Measurements from ENCODE around the gene RPL28. TPM values are rescaled to one million over a fixed set of nuclear protein-coding genes. Genes with fewer than 3 reads are reported as not detected.

The RPL28 gene
- total RNA-seq, 1 experiment from 2014 or later = 2,816 TPM

DNA sequence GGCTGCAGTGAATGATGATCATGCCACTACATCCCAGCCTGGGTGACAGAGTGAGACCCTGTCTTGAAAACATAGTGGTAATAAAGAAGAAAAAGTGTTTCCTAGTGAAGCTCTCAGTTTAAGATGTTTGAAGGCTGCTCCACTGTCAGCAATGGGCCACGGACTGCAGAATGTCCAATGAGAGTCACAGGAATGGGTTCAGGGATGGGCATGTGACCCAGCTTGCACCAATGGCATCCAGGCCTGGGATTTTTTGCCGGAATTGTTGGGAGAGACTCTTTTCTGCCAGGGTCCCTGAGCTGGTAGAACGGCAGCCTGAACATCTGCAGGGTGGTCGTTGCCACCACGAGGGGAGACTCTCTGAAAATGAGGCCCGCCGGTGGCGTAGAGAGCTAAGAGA, 51.1 kb downstream of the RPL28 start:
- intact Hi-C loops (cut with micrococcal nuclease) = no loop called here
- H3K9me3 Mint-ChIP-seq (ENCODE audit: unreplicated experiment) = no peaks in the 10 kb centered on the region
- no peak overlapping the region for H3K4me3 Mint-ChIP-seq (ENCODE audit: unreplicated experiment)
- no peak for DNase-seq (ENCODE audit: unreplicated experiment)
- ChIA-PET POLR2A (interaction anchor here (0.8 to 1.6 kb wide), 7 partner anchors 9 to 51 kb away, joined by 3 to 8 read pairs (median 5); partner anchors contain the start of genes ISOC2, RPL28 and UBE2S), CTCF (interaction anchor here (0.5 to 1.4 kb wide), 8 partner anchors 17 to 887 kb away, joined by 3 to 8 read pairs (median 3); no protein-coding TSS in a partner anchor)
- H3K27me3 Mint-ChIP-seq (ENCODE audit: insufficient read depth, unreplicated experiment) = peaks cover 32% of the 10 kb centered on the region
- no TSS peak for BruUV-seq (replicated peaks)
- no peak overlapping the region for H3K27ac Mint-ChIP-seq (ENCODE audit: low read depth, unreplicated experiment)
- H3K4me1 Mint-ChIP-seq (ENCODE audit: insufficient read depth, unreplicated experiment) = peaks cover 16% of the 10 kb centered on the region
- TF ChIP-seq, protein P1, sequence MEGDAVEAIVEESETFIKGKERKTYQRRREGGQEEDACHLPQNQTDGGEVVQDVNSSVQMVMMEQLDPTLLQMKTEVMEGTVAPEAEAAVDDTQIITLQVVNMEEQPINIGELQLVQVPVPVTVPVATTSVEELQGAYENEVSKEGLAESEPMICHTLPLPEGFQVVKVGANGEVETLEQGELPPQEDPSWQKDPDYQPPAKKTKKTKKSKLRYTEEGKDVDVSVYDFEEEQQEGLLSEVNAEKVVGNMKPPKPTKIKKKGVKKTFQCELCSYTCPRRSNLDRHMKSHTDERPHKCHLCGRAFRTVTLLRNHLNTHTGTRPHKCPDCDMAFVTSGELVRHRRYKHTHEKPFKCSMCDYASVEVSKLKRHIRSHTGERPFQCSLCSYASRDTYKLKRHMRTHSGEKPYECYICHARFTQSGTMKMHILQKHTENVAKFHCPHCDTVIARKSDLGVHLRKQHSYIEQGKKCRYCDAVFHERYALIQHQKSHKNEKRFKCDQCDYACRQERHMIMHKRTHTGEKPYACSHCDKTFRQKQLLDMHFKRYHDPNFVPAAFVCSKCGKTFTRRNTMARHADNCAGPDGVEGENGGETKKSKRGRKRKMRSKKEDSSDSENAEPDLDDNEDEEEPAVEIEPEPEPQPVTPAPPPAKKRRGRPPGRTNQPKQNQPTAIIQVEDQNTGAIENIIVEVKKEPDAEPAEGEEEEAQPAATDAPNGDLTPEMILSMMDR (IDR thresholded peaks at IDR 0.05; ENCODE audit: unreplicated experiment) = no peak
- H3K36me3 Mint-ChIP-seq (ENCODE audit: insufficient read depth, unreplicated experiment) = no peaks in the 10 kb centered on the region

DNA sequence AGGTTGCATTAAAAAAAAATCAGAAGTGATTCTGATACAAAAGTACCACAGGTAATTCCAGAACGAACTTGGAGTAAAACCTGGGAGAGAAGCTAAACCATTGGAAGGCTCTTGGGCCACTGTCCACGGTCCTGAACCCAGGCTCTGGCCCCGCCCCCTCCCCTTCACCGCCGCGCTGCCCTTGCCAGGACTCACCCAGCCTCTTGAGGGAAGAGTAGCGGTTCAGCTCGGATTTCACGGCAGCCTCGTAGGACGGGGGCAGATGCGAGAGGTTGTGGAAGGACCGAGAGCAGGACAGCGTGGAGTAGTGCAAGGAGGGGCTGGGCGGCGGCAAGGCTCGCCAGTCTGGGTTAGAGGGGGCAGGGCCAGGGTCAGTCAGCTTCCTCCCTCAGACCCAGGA, 51.7 kb downstream of the RPL28 start:
- TF ChIP-seq, protein P1 (IDR thresholded peaks at IDR 0.05; ENCODE audit: unreplicated experiment) = no peak
- peak; percentile 82 for DNase-seq (ENCODE audit: unreplicated experiment)
- H3K36me3 Mint-ChIP-seq (ENCODE audit: insufficient read depth, unreplicated experiment) = no peaks in the 10 kb centered on the region
- peaks cover 38% of the 10 kb centered on the region for H3K27me3 Mint-ChIP-seq (ENCODE audit: insufficient read depth, unreplicated experiment)
- no peak overlapping the region for H3K27ac Mint-ChIP-seq (ENCODE audit: low read depth, unreplicated experiment)
- BruUV-seq (replicated peaks) = no TSS peak
- POLR2A ChIA-PET = interaction anchor here (0.5 to 1.6 kb wide), 9 partner anchors 9 to 52 kb away, joined by 3 to 8 read pairs (median 4); partner anchors contain the start of genes ISOC2, RPL28 and UBE2S
- peaks cover 16% of the 10 kb centered on the region for H3K4me1 Mint-ChIP-seq (ENCODE audit: insufficient read depth, unreplicated experiment)
- intact Hi-C loops (cut with micrococcal nuclease) = no loop called here
- no peaks in the 10 kb centered on the region for H3K9me3 Mint-ChIP-seq (ENCODE audit: unreplicated experiment)
- CTCF ChIA-PET = interaction anchor here (0.5 to 1.4 kb wide), 8 partner anchors 17 to 888 kb away, joined by 3 to 8 read pairs (median 3); no protein-coding TSS in a partner anchor
- H3K4me3 Mint-ChIP-seq (ENCODE audit: unreplicated experiment) = no peak overlapping the region

DNA sequence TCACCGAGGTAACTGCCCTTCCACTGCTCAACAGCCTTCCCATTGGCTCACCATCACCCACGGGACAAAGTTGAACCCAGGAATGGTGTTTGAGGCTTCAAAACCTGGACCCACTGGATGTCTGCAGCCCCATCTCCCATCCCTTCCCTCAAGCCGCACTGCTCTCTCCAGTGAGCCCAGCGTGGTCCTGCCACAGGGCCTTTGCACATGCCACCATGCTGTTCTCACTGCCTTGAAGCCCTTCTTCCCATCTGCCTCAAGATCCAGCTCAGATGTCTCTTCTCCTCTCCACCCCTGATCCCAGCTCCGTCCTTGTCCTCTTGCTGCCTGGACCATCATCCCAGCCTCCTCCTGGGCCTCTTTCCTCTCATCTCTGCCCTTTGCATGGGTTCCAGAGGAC, 53.3 kb downstream of the RPL28 start:
- H3K4me3 Mint-ChIP-seq (ENCODE audit: unreplicated experiment) = no peak overlapping the region
- peaks cover 27% of the 10 kb centered on the region for H3K4me1 Mint-ChIP-seq (ENCODE audit: insufficient read depth, unreplicated experiment)
- no TSS peak for BruUV-seq (replicated peaks)
- POLR2A ChIA-PET = no interaction called here
- H3K36me3 Mint-ChIP-seq (ENCODE audit: insufficient read depth, unreplicated experiment) = no peaks in the 10 kb centered on the region
- intact Hi-C loops (cut with micrococcal nuclease) = no loop called here
- CTCF ChIA-PET = interaction anchor here (0.6 to 0.9 kb wide), 2 partner anchors 17 to 298 kb away, joined by 3 to 4 read pairs; no protein-coding TSS in a partner anchor
- H3K27ac Mint-ChIP-seq (ENCODE audit: low read depth, unreplicated experiment) = no peak overlapping the region
- TF ChIP-seq, protein P1 (IDR thresholded peaks at IDR 0.05; ENCODE audit: unreplicated experiment) = no peak
- no peak for DNase-seq (ENCODE audit: unreplicated experiment)
- H3K27me3 Mint-ChIP-seq (ENCODE audit: insufficient read depth, unreplicated experiment) = peaks cover 54% of the 10 kb centered on the region
- H3K9me3 Mint-ChIP-seq (ENCODE audit: unreplicated experiment) = no peaks in the 10 kb centered on the region

DNA sequence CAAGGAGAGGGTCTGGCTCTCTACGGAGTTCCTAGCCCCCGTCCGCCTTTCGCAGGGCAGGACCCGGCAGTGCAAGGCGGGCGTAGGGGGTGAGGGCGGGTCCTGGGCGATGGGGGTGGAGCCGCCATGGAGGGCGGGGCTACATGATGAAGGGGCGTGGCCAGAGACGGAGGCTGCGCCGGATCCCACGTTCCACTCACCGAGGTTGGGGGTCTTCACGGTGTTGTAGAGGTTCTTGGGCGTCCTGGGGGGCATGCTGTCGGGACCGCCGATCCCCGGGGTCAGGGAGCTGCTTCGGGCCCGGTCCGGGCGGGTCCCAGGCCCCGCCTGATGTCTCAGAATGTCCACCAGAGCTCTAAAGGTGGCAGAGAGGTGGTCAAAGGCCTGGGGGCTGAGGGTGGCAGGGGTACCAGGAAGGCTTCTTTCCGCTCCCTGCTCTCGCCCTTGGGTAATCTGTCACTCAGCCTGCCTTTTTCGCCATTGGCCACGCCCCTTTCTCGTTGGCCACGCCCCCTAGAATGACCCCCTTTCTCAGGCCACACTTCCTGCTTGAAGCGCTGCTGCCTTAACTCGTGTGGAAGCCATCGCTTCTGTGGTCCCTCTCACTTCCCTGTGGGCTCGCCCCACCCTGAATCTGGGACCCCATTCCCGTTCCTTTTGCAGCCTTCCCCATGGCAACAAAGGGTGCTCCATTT, 54.8 kb downstream of the RPL28 start:
- Mint-ChIP-seq H3K4me3 (ENCODE audit: unreplicated experiment) (no peak overlapping the region), H3K27me3 (ENCODE audit: insufficient read depth, unreplicated experiment) (peaks cover 66% of the 10 kb centered on the region), H3K4me1 (ENCODE audit: insufficient read depth, unreplicated experiment) (peaks cover 37% of the 10 kb centered on the region), H3K36me3 (ENCODE audit: insufficient read depth, unreplicated experiment) (no peaks in the 10 kb centered on the region), H3K9me3 (ENCODE audit: unreplicated experiment) (no peaks in the 10 kb centered on the region), H3K27ac (ENCODE audit: low read depth, unreplicated experiment) (no peak overlapping the region)
- ChIA-PET CTCF (no interaction called here), POLR2A (no interaction called here)
- no peak for DNase-seq (ENCODE audit: unreplicated experiment)
- BruUV-seq (replicated peaks) = no TSS peak
- intact Hi-C loops (cut with micrococcal nuclease) = no loop called here
- TF ChIP-seq, protein P1 (IDR thresholded peaks at IDR 0.05; ENCODE audit: unreplicated experiment) = no peak
